HEK293 (cell line): ENCODE data around the gene OVCH2.

Experiments used
- CTCF ChIA-PET: fragments of 350-600 bp; formaldehyde crosslinking; extraction: SDS; loops from one replicate; lab custom pipeline; 2021; ENCODE audit warnings: antibody characterized with exemption; lab: Yijun Ruan, JAX
- POLR2A ChIA-PET: fragments of 300-600 bp; formaldehyde crosslinking; extraction: SDS; loops from one replicate; lab custom pipeline; 2020; ENCODE audit warnings: antibody characterized with exemption, inconsistent platforms; lab: Yijun Ruan, JAX
- H3K27ac ChIP-seq: fragments of 200-500 bp; sonication (Bioruptor generic); 2 replicates; pipeline ENCODE4 v1.5.1; 2014; ENCODE audit warnings: low read depth, low read length, control low read depth, inconsistent platforms; ENCODE audit errors: extremely low read depth
- H3K36me3 ChIP-seq, 2 experiments: fragments of 200-500 bp in 1 of 2; sonication (Bioruptor generic) in 1 of 2; 1 replicate in 1 of 2; 2 replicates in 1 of 2; pipeline ENCODE4 v1.5.1; 2014 to 2017; ENCODE audit warnings: inconsistent platforms in 2 of 2, low read length in 2 of 2; ENCODE audit not compliant: control insufficient read depth in 2 of 2, insufficient read depth in 1 of 2
- H3K4me1 ChIP-seq: fragments of 200-500 bp; sonication (Bioruptor generic); 2 replicates; pipeline ENCODE4 v1.5.1; 2014; ENCODE audit warnings: mild to moderate bottlenecking, low read length, inconsistent platforms; ENCODE audit not compliant: control insufficient read depth, insufficient read depth
- H3K4me3 ChIP-seq: 2 replicates; pipeline ENCODE4 v1.5.1; 2011; ENCODE audit warnings: low read depth, mild to moderate bottlenecking, control low read depth, low read length, moderate library complexity
- H3K9me3 ChIP-seq: fragments of 200-500 bp; sonication (Bioruptor generic); 2 replicates; pipeline ENCODE4 v1.5.1; 2014; ENCODE audit warnings: low read depth, low read length, inconsistent platforms; ENCODE audit not compliant: control insufficient read depth, insufficient read depth
- KLF16 ChIP-seq: fragments of 450-650 bp; formaldehyde crosslinking; IDR thresholded peaks from 2 replicates; pipeline ENCODE4 v1.5.1; 2017; ENCODE audit warnings: missing biosample characterization, missing genetic modification characterization
- MEIS1 ChIP-seq: sonication (generic); formaldehyde crosslinking; IDR thresholded peaks from 2 replicates; pipeline ENCODE4 v1.8.1; 2022; ENCODE audit warnings: missing genetic modification reagents, mild to moderate bottlenecking, borderline replicate concordance
- PATZ1 ChIP-seq: fragments of 450-650 bp; formaldehyde crosslinking; IDR thresholded peaks from 2 replicates; pipeline ENCODE4 v1.5.1; 2016; ENCODE audit warnings: missing biosample characterization, missing genetic modification characterization
- PRDM10 ChIP-seq: fragments of 450-650 bp; formaldehyde crosslinking; IDR thresholded peaks from 2 replicates; pipeline ENCODE4 v1.5.1; 2016; ENCODE audit warnings: missing biosample characterization, missing genetic modification characterization
- PRDM6 ChIP-seq: fragments of 450-650 bp; formaldehyde crosslinking; IDR thresholded peaks from 2 replicates; pipeline ENCODE4 v1.5.1; 2017; ENCODE audit warnings: missing biosample characterization, missing genetic modification characterization
- SALL2 ChIP-seq: fragments of 450-650 bp; formaldehyde crosslinking; IDR thresholded peaks from 2 replicates; pipeline ENCODE4 v1.5.0; 2017; ENCODE audit warnings: missing biosample characterization, mild to moderate bottlenecking, missing genetic modification characterization, borderline replicate concordance
- SCRT1 ChIP-seq: fragments of 450-650 bp; formaldehyde crosslinking; IDR thresholded peaks from 2 replicates; pipeline ENCODE4 v1.5.1; 2016; ENCODE audit warnings: missing biosample characterization, missing genetic modification characterization, borderline replicate concordance
- TSHZ1 ChIP-seq: fragments of 450-650 bp; formaldehyde crosslinking; IDR thresholded peaks from 2 replicates; pipeline ENCODE4 v1.5.1; 2016; ENCODE audit warnings: missing biosample characterization, missing genetic modification characterization, borderline replicate concordance
- ZNF23 ChIP-seq: fragments of 450-650 bp; formaldehyde crosslinking; IDR thresholded peaks from 2 replicates; pipeline ENCODE4 v1.5.1; 2016; ENCODE audit warnings: missing biosample characterization, missing genetic modification characterization, borderline replicate concordance
- ZNF24 ChIP-seq: fragments of 450-650 bp; formaldehyde crosslinking; IDR thresholded peaks from 2 replicates; pipeline ENCODE4 v1.5.1; 2016; ENCODE audit warnings: missing biosample characterization, missing genetic modification characterization
- ZNF37A ChIP-seq: fragments of 450-650 bp; IDR thresholded peaks from 2 replicates; pipeline ENCODE4 v1.5.1; 2018; ENCODE audit warnings: missing biosample characterization, missing genetic modification characterization
- ZNF518A ChIP-seq: fragments of 450-650 bp; formaldehyde crosslinking; conservative IDR thresholded peaks from 2 replicates; pipeline ENCODE4 v1.5.1; 2016; ENCODE audit warnings: low read depth, missing biosample characterization, missing genetic modification characterization
- ZNF529 ChIP-seq: fragments of 450-650 bp; formaldehyde crosslinking; IDR thresholded peaks from 2 replicates; pipeline ENCODE4 v1.5.1; 2017; ENCODE audit warnings: missing genetic modification characterization, missing biosample characterization; ENCODE audit not compliant: insufficient replicate concordance
- ZNF530 ChIP-seq: fragments of 450-650 bp; formaldehyde crosslinking; IDR thresholded peaks from 2 replicates; pipeline ENCODE4 v1.5.1; 2016; ENCODE audit warnings: low read depth, missing biosample characterization, missing genetic modification characterization
- ZNF768 ChIP-seq: fragments of 450-650 bp; formaldehyde crosslinking; IDR thresholded peaks from 2 replicates; pipeline ENCODE4 v1.5.1; 2018; ENCODE audit warnings: missing biosample characterization, mild to moderate bottlenecking, missing genetic modification characterization

Gene OVCH2

GRCh38 chr11:7671347-7672215 is 34.7 kb downstream of the OVCH2 start (continued):
- no peak for TF ChIP-seq PRDM6
- no peak for TF ChIP-seq SCRT1 (tag by site-specific recombination)
- TF ChIP-seq ZNF518A, result no peak
- no peak for TF ChIP-seq KLF16 (tag by site-specific recombination)

GRCh38 chr11:7670641-7671040 is 35.6 kb downstream of the OVCH2 start:
- ChIA-PET CTCF (interaction anchor here (1.2 kb wide), 1 partner anchor 16 kb away, joined by 4 read pairs; no protein-coding TSS in a partner anchor), POLR2A (no interaction called here)
- no peak overlapping the region for H3K4me3 ChIP-seq
- no peaks in the 10 kb centered on the region for H3K36me3 ChIP-seq
- no peaks in the 10 kb centered on the region for H3K4me1 ChIP-seq
- H3K27ac ChIP-seq, result no peak overlapping the region
- TF ChIP-seq ZNF529 (no peak), ZNF768 (tag by site-specific recombination) (no peak), MEIS1 (CRISPR knock-in tag) (no peak), PRDM10 (no peak), ZNF37A (tag by site-specific recombination) (no peak), ZNF24 (tag by site-specific recombination) (no peak)
- TF ChIP-seq, all 188 proteins: peak for 0
- H3K9me3 ChIP-seq, result no peaks in the 10 kb centered on the region

- ChIA-PET CTCF (interaction anchor here (0.9 to 3.1 kb wide), 4 partner anchors 21 to 525 kb away, joined by 3 to 12 read pairs (median 6); no protein-coding TSS in a partner anchor), POLR2A (no interaction called here)
- Histone ChIP-seq H3K27ac (no peak overlapping the region), H3K9me3 (no peaks in the 10 kb centered on the region), H3K4me1 (no peaks in the 10 kb centered on the region), H3K36me3 (no peaks in the 10 kb centered on the region), H3K4me3 (no peak overlapping the region)
- TF ChIP-seq PATZ1 (tag by site-specific recombination), result no peak
- no peak for TF ChIP-seq TSHZ1 (tag by site-specific recombination)
- TF ChIP-seq SALL2, result no peak
- no peak for TF ChIP-seq ZNF23 (tag by site-specific recombination)
- TF ChIP-seq ZNF530, result no peak
Measured at GRCh38 chr11:7668911-7669310, 37.4 kb downstream of the OVCH2 start.
